Epithelial cell of esophagus (primary cell): ENCODE results near the gene TRAF3IP1.

Experiments
- DNase-seq: peaks from one replicate; pipeline ENCODE4 v3.0.0; 2010; ENCODE audit warnings: low read depth
- H3K4me3 ChIP-seq: 2 replicates; pipeline ENCODE4 v1.5.1; 2011; ENCODE audit warnings: mild to moderate bottlenecking, low read length, control low read depth
- TF ChIP-seq, protein P1 (sequence below): IDR thresholded peaks from 2 replicates; pipeline ENCODE4 v1.5.1; 2011; ENCODE audit warnings: low read depth, mild to moderate bottlenecking, low read length, control low read depth, inconsistent platforms; ENCODE audit not compliant: insufficient read depth; ENCODE audit errors: missing control alignments

TRAF3IP1 gene

DNA sequence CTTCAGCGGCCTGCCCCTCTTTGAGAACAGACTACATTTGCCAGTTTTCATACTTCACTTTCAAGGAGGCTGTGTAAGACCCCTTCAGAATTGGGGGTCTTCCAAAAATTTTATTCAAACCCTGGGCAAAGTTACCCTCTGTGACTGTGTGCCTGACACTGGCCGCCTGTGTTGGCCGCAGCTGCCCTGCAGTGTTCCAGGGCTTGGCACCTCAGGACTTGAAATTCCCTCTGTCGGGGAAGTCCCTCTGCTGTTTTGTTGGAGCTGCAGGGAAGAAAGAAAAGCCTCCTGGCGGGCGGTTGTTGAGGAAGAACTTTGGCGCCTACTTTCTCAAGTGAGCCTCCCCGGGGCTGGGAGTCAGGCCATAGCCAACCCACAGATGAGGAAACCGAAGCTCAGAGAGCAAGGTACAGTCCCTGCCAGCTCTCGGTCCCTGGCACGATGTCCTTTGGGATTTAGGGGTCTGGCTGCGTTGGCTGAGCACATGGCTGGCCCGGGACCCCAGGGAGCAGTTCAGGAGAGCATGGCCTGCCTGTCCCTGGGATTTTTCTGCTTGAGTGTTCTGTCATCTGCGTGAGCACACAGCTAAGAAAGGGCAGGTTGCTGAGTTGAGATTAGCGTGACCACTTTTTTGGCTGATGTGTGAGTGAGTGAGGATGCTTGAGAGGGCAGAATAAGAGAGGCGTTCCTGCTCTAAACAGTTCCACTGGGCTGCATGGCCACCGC, 88.5 kb downstream of the TRAF3IP1 start:
- no peak for DNase-seq
- no peak overlapping the region for H3K4me3 ChIP-seq
- TF ChIP-seq, protein P1, sequence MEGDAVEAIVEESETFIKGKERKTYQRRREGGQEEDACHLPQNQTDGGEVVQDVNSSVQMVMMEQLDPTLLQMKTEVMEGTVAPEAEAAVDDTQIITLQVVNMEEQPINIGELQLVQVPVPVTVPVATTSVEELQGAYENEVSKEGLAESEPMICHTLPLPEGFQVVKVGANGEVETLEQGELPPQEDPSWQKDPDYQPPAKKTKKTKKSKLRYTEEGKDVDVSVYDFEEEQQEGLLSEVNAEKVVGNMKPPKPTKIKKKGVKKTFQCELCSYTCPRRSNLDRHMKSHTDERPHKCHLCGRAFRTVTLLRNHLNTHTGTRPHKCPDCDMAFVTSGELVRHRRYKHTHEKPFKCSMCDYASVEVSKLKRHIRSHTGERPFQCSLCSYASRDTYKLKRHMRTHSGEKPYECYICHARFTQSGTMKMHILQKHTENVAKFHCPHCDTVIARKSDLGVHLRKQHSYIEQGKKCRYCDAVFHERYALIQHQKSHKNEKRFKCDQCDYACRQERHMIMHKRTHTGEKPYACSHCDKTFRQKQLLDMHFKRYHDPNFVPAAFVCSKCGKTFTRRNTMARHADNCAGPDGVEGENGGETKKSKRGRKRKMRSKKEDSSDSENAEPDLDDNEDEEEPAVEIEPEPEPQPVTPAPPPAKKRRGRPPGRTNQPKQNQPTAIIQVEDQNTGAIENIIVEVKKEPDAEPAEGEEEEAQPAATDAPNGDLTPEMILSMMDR, result no peak

DNA sequence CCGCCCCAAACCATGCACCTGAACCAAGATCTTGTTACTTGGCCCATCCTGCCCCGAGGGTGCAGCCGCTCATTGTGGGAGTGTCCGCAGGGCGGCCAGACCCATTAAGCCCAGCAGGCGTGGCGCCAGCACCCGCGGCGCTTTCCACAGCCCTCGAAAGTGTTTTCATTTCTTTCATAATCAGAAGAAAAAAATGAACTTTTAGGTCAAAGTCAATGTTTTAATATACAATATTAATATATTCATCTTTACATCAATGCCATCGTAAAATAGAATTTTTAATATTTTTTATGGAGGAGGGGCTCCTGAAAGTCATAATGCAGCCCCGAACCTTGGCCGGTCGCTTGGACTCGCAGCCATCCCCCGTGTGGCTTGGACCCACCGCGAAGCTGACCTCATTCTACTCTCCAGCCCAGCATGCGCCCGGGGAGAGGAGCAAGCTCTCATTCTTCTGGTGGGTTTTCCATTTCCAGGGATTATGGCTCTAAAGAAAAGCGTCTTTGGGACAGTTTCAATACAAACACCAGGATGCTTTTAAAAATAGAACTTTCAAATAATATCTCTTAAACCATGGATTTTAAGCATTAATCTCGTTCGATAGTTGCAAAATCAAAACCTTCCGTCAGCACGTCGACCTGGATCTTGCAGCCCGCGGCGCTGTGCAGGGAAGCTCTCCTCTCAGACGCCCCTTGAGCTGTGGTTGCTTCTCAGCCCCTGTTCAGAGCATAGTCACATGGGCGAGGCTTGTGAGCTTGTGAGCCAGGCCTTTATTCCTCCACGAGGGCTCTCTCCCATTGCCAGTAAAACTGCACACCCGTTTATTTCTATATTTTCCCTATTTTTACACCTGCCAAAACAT, 89.3 kb downstream of the TRAF3IP1 start:
- H3K4me3 ChIP-seq, result no peak overlapping the region
- TF ChIP-seq, protein P1, result no peak
- DNase-seq, result no peak

DNA sequence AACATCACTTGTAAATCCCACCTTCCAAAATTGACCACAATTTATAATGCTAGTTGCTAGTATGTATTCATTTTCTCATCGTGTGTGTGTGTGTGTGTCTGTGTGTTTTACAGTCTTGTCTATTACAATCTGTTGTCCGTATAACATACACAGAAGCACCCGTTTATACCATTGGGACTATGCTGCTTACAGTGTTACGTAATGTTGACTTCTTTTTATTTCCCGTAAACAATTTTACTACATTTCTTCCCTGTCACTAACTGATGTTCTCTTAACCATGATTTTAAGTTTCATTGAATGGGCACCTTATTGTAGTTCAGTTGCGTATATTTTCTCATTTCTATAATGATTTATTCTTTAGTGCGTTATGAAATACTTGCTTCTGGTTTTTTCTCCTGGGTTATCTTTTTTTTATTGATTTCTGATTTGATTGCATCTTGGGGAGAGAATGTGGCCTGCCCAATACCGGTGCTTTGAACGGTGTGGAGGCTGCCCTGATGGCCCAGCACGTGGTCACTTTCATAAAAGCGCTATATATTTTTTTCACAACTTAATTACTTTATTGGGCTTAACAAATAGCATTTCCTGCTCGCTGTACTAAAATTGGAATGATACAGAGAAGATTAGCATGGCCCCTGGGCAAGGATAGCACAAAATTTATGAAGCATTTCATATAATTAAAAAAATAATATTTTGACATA, 91.9 kb downstream of the TRAF3IP1 start:
- TF ChIP-seq, protein P1, result no peak
- no peak overlapping the region for H3K4me3 ChIP-seq
- no peak for DNase-seq

DNA sequence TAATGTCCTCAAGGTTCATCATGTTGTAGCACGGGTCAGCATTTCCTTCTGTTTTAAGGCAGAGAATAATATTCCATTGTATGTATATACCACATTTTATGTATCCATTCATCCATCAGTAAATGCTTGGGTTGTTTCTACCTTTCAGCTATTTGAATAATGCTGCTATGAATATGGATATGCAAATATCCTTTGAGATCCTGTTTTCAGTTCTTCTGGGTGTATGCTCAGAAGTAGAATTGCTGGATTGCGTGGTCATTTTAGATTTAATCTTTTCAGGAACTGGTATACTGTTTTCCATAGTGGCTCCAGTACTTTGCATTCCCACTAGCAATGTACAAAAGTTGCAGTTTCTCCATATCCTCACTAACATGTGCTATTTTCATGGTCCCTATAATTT, 93.0 kb downstream of the TRAF3IP1 start:
- TF ChIP-seq, protein P1, result no peak
- H3K4me3 ChIP-seq, result no peak overlapping the region
- DNase-seq, result no peak

DNA sequence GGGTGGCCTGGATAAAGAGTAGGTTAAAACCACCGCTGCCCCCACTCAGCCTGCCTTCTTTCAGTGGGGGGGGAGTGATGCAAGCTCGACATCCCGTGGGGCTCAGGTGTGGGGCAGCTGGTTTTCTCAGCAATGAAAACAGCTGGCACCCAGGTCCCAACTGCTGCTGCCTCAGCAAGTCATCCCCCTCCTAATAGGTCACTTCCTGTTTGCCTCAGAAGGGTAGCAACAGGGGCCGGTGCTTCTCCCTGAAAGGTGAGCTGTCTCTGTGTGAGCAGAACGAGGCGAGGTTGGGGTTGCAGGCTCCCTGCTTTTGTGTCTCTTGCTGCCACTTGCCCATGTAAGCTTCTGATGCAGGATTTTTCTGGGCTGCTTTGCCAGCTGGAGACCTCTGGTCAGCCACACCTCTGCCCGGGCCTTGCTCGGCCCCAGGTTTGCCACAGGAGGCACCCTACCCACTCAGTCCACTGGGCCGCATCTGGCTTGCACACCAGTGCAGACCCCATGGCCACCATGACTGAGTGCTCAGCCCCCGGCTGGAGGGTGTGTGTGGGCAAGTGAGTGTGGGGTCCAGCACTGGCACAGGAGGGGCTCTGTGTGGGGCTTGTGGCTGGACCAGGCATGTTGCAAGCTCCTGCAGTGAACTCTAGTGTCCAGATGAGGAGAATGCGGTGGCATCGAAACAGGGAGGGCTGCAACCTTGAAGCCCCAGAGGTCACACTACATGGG, 94.9 kb downstream of the TRAF3IP1 start:
- TF ChIP-seq, protein P1, result no peak
- DNase-seq, result peak; percentile 68
- no peak overlapping the region for H3K4me3 ChIP-seq

DNA sequence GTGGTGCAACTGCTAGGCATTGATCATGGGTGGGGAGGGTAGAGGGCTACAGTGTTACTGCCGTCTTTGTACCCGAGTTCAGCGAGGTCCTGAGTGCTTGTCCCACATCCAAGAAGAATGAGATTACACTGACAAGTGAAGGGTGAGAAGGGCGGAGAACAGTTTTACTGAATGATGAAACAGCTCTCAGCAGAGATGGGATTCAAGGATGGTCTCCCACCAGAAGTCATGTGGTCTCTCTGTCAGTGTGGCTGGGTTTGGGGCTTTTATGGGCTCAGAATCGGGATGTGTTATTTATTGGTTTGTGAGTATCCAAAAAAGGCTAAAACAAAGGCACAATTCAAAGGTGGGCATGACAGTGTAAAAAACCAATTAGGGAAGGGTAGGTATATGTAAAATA, 95.6 kb downstream of the TRAF3IP1 start:
- TF ChIP-seq, protein P1, result no peak
- DNase-seq, result no peak

More for the DNA sequence above, 95.6 kb downstream of the TRAF3IP1 start:
- no peak overlapping the region for H3K4me3 ChIP-seq
